Cardiac muscle cell (in vitro differentiated cells and primary cell): ENCODE results near the gene HNRNPA1. TPM values are rescaled to one million over a fixed set of nuclear protein-coding genes. Genes with fewer than 3 reads are reported as not detected.

Source experiments
- DNase-seq, 2 donors: peaks; one replicate each; pipeline versions ENCODE4 v3.0.0 to v3.0.0-alpha.2; 2010 to 2017; ENCODE audit warnings: low read depth in 1 of 2, low spot score in 1 of 2
- H3K27ac ChIP-seq: fragments of 200-600 bp; sonication (generic); 2 replicates; pipeline ENCODE4 v1.5.1; 2016
- H3K27me3 ChIP-seq: fragments of 200-600 bp; sonication (generic); 2 replicates; pipeline ENCODE4 v1.6.0; 2016; ENCODE audit warnings: control low read depth
- H3K36me3 ChIP-seq: fragments of 200-600 bp; sonication (generic); 2 replicates; pipeline ENCODE4 v1.5.1; 2016; ENCODE audit warnings: control low read depth
- H3K4me1 ChIP-seq: fragments of 200-600 bp; sonication (generic); 2 replicates; pipeline ENCODE4 v1.8.1; 2017; ENCODE audit warnings: low read depth, mild to moderate bottlenecking, mixed run types
- H3K4me3 ChIP-seq: fragments of 200-600 bp; sonication (generic); 2 replicates; pipeline ENCODE4 v1.5.1; 2016; ENCODE audit warnings: mild to moderate bottlenecking
- H3K9me3 ChIP-seq: fragments of 200-600 bp; sonication (generic); 2 replicates; pipeline ENCODE4 v1.5.1; 2017; ENCODE audit warnings: low read depth, mild to moderate bottlenecking, control low read depth
- CTCF ChIP-seq: IDR thresholded peaks from 2 replicates; pipeline ENCODE4 v1.5.1; 2012; ENCODE audit warnings: low read depth, mild to moderate bottlenecking, low read length
- polyA plus RNA-seq: library from polyadenylated mRNA; unstranded; fragments of >200 nt; fragmentation: Nextera tagmentation; extraction: Ambion mirVana; gene quantifications from 2 replicates; pipeline ENCODE4 v1.2.1, GENCODE V29; 2016
- total RNA-seq: library from RNA; depleted of rRNA; stranded (reverse); fragments of >200 nt; gene quantifications from 2 replicates; pipeline ENCODE4 v1.2.3, GENCODE V29; 2016

HNRNPA1 gene
- total and polyA plus RNA-seq, 2 experiments from 2014 or later, result 794 to 963 TPM

GRCh38 chr12:54292931-54293241 is 12.4 kb downstream of the HNRNPA1 start:
- no peak for TF ChIP-seq CTCF
- DNase-seq, result no peak
- Histone ChIP-seq H3K9me3 (no peaks in the 10 kb centered on the region), H3K4me3 (no peak overlapping the region), H3K27me3 (no peaks in the 10 kb centered on the region), H3K36me3 (peaks cover 7% of the 10 kb centered on the region), H3K27ac (no peak overlapping the region), H3K4me1 (peaks cover 24% of the 10 kb centered on the region)

GRCh38 chr12:54294152-54294952 is 13.8 kb downstream of the HNRNPA1 start:
- no peaks in the 10 kb centered on the region for H3K27me3 ChIP-seq
- H3K4me1 ChIP-seq, result peaks cover 24% of the 10 kb centered on the region
- H3K36me3 ChIP-seq, result no peaks in the 10 kb centered on the region
- no peak overlapping the region for H3K4me3 ChIP-seq
- no peaks in the 10 kb centered on the region for H3K9me3 ChIP-seq
- TF ChIP-seq CTCF, result peak; percentile 89
- H3K27ac ChIP-seq, result peak overlapping the region; percentile 80
- DNase-seq, result peak; percentile 31 to 41

- H3K4me1 ChIP-seq, result peaks cover 24% of the 10 kb centered on the region
- H3K27ac ChIP-seq, result peak overlapping the region; percentile 80
- H3K9me3 ChIP-seq, result no peaks in the 10 kb centered on the region
- no peak for DNase-seq
- H3K36me3 ChIP-seq, result no peaks in the 10 kb centered on the region
- no peak for TF ChIP-seq CTCF
- H3K4me3 ChIP-seq, result no peak overlapping the region
- H3K27me3 ChIP-seq, result no peaks in the 10 kb centered on the region
Observed at GRCh38 chr12:54294953-54295566, 14.5 kb downstream of the HNRNPA1 start.

- DNase-seq, result no peak
- TF ChIP-seq CTCF, result no peak
- Histone ChIP-seq H3K27ac (peak overlapping the region; percentile 80), H3K4me3 (no peak overlapping the region), H3K27me3 (no peaks in the 10 kb centered on the region), H3K9me3 (no peaks in the 10 kb centered on the region), H3K4me1 (peaks cover 30% of the 10 kb centered on the region), H3K36me3 (no peaks in the 10 kb centered on the region)
Observed at GRCh38 chr12:54296393-54297099, 16.0 kb downstream of the HNRNPA1 start.

GRCh38 chr12:54298904-54299303 is 18.4 kb downstream of the HNRNPA1 start:
- no peak for TF ChIP-seq CTCF
- peaks cover 30% of the 10 kb centered on the region for H3K4me1 ChIP-seq
- DNase-seq, result no peak
- no peaks in the 10 kb centered on the region for H3K27me3 ChIP-seq
- H3K9me3 ChIP-seq, result no peaks in the 10 kb centered on the region
- no peak overlapping the region for H3K27ac ChIP-seq
- H3K36me3 ChIP-seq, result no peaks in the 10 kb centered on the region
- H3K4me3 ChIP-seq, result no peak overlapping the region
